Measurements from ENCODE around the gene SOCS1. TPM values are rescaled to one million over a fixed set of nuclear protein-coding genes. Genes with fewer than 3 reads are reported as not detected.
"Not testable (repeated sequence)": the region's sequence is repeated elsewhere in the genome, so short reads cannot be mapped to it uniquely, and the experiment has no call there.

SOCS1 gene
- total and polyA plus RNA-seq, 12 donors = 0.60 to 12.2 (median 2.5) TPM

DNA sequence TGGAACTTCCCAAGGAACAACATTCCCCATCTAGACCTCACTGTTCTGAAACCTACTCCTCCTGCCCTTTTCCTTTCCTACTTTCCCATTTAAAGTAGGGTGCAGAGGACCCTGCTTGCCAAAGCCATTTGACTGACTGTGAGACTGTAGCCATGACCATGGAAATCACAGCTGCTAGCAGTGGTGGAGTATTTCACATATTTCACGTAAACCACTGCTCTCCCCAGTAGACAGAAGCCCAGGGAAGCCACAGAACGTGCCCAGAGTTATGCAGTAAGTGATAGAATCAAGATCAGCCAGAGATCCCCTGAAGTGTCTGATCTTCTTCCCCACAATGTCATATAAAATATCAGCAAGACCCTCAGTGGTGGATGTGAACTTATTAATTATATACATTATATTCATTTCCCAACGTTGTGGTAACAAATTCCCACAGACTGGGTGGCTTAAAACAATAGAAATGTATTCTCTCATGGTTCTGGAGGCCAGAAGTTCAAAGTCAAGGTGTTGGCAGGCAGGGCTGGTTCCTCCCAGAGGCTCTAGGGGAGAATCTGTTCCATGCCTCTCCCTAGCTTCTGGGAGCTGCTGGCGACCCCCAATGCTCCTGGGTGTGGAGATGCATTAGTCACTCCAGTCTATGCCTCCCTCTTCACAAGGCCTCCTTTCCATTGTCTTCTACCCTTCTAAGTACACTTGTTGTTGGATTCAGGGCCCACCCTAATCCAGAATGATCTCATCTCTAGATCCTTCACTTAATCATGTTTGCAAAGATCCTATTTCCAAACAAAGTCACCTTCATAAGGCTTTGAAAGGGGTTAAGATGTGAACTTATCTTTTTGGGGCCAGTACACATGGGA lies 45.9 kb upstream of the SOCS1 start:
- H3K4me3 ChIP-seq = no peak overlapping the region
- no peak overlapping the region for H3K27ac ChIP-seq
- H3K27me3 ChIP-seq = no peaks in the 10 kb centered on the region
- TF ChIP-seq CTCF (IDR thresholded peaks at IDR 0.05) = no peak
- intact Hi-C loops (cut with DNase I) = no loop called here
- 69 to 87% methylated on average over 4 of the region's 4 CpGs for WGBS, 2 donors
- H3K4me1 ChIP-seq = peaks cover 0 to 14% (median 9%) of the 10 kb centered on the region in 9 donors
- DNase-seq (no peak), ATAC-seq (no peak)
- H3K36me3 ChIP-seq = no peaks in the 10 kb centered on the region
- H3K9me3 ChIP-seq = peaks cover 0 to 3% (median 0%) of the 10 kb centered on the region in 11 donors

GRCh38 chr16:11300560-11300892 lies 44.5 kb upstream of the SOCS1 start:
- intact Hi-C loops (cut with DNase I) = no loop called here
- Histone ChIP-seq H3K27me3 (no peaks in the 10 kb centered on the region), H3K27ac (no peak overlapping the region), H3K36me3 (no peaks in the 10 kb centered on the region), H3K4me3 (no peak overlapping the region), H3K9me3 (peaks cover 0 to 3% (median 0%) of the 10 kb centered on the region in 11 donors), H3K4me1 (peaks cover 0 to 20% (median 12%) of the 10 kb centered on the region in 9 donors)
- 90 to 94% methylated on average over 7 of the region's 7 CpGs for WGBS, 2 donors
- ATAC-seq (no peak), DNase-seq (no peak)
- TF ChIP-seq CTCF (IDR thresholded peaks at IDR 0.05) = no peak

DNA sequence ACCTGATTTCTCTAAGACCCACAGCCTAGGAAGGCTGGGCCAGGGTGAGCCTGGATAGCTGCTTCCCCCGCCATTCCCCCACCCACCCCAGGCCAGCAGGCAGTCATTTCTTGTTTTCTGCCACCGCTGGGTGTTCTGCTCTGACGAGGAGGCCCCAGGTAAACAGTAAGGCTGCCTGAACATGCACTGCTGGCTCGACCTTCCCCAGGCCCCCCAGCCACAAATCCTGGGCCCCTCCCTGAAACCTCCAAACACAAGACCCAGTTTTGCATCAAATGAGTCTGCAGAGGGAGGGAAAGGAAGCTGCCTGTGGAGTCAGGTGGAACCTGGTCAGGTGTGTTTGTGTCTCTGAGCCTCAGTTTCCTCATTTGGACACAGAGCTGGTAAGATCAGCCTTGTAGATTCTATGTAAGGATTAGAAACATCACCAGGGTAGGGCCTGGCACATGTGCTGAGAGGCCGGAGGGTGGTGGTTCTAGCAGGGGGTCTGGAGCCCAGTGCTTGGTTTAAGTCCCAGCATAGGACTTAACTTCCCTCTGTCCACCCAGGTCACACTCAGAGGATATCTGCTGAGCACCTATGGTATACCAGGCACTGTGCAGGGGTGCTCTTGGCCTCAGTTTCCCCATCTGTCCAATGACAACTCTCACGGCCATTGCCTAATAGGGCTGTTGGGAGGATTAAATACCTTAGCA lies 44.0 kb upstream of the SOCS1 start:
- WGBS, 2 donors = 93 to 94% methylated on average over 6 of the region's 6 CpGs
- DNase-seq (no peak), ATAC-seq (no peak)
- intact Hi-C loops (cut with DNase I) = no loop called here
- Histone ChIP-seq H3K36me3 (no peaks in the 10 kb centered on the region), H3K4me1 (peaks cover 0 to 20% (median 12%) of the 10 kb centered on the region in 9 donors), H3K9me3 (peaks cover 0 to 3% (median 0%) of the 10 kb centered on the region in 11 donors), H3K4me3 (no peak overlapping the region), H3K27me3 (no peaks in the 10 kb centered on the region), H3K27ac (no peak overlapping the region)
- TF ChIP-seq CTCF (IDR thresholded peaks at IDR 0.05) = no peak

DNA sequence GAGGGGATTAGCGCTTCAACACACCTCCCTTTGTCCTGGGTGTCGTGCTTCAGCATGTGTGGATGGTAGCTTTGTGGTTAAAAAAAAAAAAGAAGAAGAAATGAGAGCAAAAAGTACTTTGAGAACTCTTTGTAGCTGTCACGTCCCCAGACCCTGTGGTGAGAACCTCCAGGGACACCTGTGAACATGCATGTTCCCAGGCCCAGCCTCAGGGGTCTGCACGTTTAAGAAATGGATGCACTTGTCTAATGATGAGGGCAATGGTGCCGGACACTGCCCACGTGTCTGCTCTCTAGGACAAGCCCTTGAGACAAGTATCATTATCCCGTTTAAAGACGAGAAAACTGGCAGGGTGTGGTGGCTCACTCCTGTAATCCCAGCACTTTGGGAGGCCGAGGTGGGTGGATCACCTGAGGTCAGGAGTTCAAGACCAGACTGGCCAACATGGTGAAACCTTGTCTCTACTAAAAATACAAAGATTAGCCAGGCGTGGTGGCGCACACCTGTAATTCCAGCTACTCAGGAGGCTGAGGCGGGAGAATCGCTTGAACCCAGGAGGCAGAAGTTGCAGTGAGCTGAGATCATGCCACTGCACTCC lies 43.0 kb upstream of the SOCS1 start:
- ATAC-seq; H3K4me3 ChIP-seq; H3K36me3 ChIP-seq; H3K27me3 ChIP-seq; H3K9me3 ChIP-seq; intact Hi-C loops (cut with DNase I); DNase-seq; H3K27ac ChIP-seq: not testable (repeated sequence)
- peaks cover 0 to 20% (median 12%) of the 10 kb centered on the region in 9 donors for H3K4me1 ChIP-seq
- WGBS, 2 donors = 84 to 90% methylated on average over 13 of the region's 13 CpGs

Measured in heart right ventricle (tissue), 16 donors.